Inferior parietal cortex (tissue), 1 donor: Measurements from ENCODE around the gene PSMB11.

Experiments
- DNase-seq: peaks from one replicate; pipeline ENCODE4 v3.0.0-alpha.2; 2016; ENCODE audit errors: extremely low spot score

PSMB11 gene

DNA sequence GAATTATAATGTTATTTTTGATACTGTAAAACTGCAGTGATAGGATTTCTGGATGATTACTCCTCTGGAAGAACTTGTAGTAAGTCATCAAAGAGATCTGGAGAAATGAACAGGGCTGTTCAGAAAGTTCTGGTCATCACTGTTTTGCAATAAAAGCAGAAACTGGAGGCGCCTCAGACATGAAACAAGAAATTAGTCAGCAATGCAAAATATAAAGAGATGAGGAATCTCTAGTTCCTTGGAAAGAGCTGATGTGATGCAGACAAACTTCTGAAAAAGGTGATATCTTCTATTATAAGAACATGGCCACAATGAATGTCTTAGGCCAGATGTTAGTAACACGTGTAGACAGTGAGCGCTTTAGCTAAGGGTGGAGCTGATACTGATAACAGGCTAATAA, 43.4 kb downstream of the PSMB11 start:
- DNase-seq = no peak

- no peak for DNase-seq
Measured at GRCh38 chr14:23086565-23086964, 44.6 kb downstream of the PSMB11 start.

DNA sequence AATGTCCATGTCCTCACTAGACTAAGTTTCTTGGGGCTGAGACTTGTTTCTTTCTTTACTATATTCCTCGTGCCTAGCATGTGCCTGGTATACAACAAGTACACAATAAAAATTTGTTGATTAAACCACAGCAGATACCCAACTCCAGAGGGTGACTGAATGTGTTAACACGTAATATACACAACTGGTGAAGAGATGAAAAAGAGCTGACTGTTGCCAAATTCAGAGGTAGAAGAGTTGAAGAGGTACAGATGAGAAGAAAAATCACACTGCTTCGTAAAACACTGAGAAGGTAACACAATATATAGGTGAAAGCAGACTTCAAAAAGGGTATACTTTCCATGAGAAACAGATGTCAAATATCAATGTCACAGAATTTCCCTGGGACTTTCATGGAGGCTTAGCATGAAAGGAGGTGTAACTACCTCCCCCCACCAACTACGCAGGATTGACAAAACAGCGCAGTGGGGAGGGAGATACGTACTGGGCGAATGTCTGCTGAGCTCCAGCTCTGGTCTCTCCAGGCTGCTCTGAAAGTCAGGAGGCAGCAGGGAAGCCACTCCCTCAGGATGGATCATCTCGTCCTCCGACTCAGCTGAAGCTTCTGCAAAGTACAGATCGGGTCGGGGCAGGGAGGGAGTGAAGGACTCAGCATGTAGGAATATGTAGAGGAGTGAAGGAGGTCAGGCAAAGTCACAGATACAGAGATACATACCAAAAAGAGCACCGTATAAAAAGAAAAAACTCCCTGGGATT, 47.7 kb downstream of the PSMB11 start:
- DNase-seq = no peak

DNA sequence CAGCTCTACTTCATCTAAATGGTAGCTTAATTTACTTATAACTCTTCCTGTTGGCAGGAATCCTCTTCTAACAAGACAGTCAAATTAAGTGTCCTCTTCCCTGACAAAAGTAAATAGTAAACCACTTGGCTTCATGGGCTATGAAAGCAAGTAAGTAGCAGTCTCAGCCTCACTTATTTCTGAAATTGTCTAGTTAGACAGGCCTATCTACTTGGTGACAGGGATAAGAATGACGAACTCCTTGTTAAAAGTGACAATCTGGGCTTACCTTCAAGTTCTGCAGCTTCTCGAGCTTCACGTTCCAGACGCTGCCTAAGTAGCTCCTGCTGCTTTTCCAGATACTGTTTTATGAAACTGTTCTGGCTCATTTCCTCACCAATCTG, 48.2 kb downstream of the PSMB11 start:
- DNase-seq = no peak

DNA sequence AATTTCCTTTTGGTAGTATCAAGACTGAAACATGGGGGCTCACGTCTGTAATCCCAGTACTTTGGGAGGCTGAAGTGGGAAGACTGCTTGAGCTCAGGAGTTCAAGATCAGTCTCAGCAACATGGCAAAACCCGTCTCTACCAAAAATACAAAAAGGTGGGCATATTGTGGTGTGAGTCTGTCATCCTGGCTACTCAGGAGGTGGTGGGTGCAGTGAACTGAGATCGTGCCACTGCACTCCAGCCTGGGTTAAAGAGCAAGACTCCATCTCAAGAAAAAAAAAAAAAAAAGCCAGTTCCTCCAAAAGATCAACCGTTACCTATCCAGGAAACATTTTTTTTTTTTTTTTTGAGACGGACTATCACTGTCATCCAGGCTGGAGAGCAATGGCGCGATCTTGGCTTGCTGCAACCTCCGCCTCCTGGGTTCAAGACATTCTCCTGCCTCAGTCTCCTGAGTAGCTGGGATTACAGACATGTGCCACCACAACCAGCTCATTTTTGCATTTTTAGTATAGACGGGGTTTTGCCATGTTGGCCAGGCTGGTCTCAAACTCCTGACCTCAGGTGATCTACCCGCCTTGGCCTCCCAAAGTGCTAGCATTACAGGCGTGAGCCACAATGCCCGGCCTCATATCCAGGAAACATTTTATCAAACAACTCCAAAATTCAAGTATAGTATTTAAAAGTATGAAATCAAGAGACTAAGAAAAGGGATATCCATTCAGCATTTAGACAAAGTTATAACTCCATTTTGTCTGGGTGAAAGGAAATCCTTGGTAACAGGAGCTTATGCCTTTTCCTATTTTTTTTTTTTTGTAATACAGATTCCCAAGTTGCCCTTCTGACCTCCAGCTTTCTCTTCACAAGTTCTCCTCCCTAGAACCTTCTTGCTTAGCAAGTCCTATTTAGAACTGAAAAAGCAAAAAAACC, 49.5 kb downstream of the PSMB11 start:
- DNase-seq = no peak

GRCh38 chr14:23093104-23093503, 51.1 kb downstream of the PSMB11 start:
- no peak for DNase-seq

DNA sequence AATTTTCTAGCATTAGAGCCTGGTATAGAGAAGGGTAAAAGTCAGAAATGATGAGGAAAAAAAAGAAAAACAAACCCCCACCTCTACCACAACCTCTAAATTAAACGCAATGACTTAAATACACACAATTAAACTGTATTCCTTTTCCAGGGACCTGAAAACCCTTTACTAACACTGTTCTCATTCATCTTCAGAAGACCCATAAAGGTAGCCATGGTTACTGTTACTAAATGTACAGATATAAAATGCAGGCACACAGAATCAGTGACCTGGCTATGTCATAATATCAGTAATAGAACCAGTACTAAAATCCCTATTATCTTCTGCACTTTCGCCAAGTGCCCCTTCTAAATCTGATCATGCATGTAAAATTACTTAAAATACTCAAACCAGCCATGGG, 51.5 kb downstream of the PSMB11 start:
- no peak for DNase-seq
